ENCODE data around the gene HS1BP3. TPM values are rescaled to one million over a fixed set of nuclear protein-coding genes. Genes with fewer than 3 reads are reported as not detected.

Gene HS1BP3
- total RNA-seq, 1 experiment from 2014 or later: 34.2 TPM

DNA sequence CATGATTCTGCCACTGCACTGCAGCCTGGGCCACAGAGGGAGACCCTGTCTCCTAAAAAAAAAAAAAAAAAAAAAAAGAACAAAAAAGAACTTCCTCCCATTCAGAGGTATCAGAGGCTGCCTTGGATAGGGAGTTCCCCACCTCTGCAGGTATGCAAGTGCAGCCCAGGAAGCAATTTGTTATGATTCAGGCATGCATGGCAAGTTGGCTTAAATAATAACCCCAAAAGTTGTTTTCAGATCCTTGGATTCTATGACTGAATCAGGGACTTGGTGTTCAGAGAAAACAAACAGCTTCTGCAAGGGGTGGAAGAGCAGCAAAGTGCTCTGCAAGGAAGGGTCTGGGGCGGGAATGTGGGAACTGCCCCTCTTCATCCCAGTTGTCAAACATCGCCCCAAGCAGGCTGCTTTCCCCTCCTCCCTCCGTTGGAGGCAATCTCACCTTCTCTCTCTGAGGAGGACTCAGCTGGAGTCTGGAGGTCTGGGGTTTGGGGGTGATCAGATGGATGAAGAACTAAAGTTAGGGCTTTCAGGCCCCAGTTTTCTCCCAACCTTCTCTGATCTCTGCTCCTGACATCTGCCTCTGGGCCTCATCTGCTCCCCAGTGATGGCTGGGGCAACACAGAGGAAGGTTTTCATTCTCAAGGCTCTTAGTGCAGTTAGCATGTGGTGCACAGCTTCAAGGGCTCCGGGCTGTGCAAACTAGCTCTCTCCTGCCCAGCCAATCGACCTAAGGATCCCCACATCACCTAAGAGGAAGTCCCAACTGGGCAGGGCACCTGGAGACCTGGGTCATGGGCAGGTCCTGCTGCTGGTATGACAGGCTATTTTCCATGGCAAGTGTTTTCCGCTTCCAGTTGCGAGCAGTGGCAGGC lies 12.5 kb upstream of the HS1BP3 start:
- no peak for DNase-seq (ENCODE audit: low read depth)

DNA sequence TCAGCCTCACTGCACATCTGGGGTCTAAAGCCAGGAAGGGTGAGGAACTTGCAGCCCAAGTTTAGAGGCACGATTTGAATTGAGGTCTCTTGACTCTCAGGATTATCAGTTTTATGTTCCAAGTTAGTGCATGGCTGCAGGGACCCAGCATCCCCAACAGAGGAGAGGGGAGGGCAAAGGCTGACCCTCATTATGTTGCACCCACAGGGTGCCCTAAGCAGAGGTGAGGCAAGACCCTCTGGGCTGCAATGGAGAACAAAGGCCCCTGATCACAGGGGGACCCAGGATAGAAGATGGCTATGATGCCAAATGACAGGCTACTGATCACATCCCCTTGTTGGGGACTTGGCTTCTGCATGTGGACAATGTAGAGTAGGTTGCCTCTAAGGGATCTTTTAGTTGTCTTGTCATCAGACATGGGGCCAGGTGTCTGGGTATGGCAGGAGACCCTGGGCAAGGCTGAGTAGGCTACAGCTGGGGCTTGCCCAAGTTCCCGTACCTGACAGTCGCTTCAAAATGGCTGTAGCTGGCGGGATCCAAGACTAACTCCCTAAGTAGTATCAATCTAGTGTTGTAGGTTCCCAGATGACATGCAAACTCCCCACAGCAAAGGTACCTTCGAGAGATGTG lies 11.5 kb upstream of the HS1BP3 start:
- DNase-seq (ENCODE audit: low read depth): no peak

DNA sequence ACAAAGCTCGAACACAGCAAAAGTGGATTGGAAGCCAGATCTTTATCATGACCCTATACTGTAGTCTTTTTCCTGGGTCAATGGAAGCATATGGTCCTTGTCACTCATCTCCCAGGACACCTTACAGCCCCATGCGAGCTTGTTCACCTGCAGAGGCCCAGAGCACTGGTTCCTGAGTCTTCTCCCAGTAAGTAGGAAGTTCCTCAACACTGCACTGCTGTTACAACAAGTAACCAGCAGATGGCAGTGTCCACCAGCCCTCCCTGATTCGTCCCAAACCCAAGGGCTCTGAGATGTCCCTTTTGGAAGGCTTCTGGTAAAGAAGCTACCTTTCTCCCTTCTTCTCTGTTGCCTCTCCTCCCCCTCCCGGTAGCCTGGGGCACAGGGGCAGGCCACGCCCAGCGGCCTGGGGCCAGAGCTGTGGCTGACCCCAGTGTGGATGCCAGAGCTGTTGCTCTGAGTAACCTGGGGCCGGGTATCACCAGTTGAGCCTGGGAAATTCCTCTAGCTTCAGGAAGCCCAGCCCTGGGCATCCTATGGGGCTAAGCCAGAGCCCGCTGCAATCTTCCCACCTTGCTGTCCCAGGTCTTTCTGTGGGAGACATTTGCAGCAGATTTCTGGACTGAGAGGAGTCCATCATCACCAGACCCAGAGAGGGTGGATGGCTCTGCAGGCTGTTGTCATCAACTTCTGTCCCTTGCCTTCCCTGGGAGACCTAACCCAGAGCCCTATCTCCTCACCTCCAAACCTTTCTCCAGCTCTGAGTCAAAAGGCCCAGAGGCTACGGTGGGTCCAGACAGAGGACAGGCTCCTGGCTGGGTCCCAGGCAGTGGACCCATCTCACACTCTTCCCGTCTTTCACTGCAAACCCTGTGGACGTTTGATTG lies 10.8 kb upstream of the HS1BP3 start:
- DNase-seq (ENCODE audit: low read depth): peak; percentile 66

DNA sequence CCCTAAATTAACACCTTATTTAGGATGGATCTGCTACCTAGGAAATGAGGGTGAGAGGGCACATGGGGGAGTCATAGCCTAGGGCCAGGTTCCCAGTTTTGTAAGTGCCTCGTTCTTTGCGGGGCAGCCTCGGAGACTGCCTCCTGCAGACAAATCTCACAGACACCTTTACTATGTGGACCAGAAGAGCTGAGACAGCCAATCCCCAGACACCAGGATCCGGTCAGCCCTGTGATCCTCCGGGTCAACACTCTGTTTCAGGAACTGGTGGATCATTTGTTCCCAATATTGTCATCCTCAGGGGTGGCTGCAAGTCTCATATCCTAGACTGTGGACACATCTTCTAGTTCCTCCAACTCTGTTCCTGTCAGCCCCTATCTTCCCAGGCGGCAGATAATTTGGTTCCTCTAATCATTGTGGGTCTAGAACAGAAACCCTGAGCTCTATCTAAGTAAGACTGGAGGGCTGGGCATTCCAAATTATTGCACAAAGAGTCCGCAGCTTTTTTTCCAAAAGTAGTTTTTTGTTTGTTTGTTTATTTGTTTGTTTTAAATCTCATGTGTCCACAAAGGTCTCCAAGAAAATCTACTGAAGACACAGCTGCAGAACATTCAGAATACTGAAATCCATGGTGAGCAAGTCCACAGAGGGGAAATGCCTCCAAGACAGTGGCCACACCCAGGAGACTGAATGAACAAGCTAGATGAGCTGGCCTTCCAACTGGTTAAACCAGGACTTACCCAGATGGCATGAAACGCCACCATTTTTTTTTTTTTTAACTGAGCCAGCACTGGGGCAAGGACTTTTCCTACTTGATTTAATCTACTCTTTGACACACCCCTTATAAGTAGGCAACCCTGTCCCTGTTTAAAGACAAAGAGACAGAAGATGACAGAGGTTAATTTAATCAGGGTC lies 9.9 kb upstream of the HS1BP3 start:
- DNase-seq (ENCODE audit: low read depth): peak; percentile 58

DNA sequence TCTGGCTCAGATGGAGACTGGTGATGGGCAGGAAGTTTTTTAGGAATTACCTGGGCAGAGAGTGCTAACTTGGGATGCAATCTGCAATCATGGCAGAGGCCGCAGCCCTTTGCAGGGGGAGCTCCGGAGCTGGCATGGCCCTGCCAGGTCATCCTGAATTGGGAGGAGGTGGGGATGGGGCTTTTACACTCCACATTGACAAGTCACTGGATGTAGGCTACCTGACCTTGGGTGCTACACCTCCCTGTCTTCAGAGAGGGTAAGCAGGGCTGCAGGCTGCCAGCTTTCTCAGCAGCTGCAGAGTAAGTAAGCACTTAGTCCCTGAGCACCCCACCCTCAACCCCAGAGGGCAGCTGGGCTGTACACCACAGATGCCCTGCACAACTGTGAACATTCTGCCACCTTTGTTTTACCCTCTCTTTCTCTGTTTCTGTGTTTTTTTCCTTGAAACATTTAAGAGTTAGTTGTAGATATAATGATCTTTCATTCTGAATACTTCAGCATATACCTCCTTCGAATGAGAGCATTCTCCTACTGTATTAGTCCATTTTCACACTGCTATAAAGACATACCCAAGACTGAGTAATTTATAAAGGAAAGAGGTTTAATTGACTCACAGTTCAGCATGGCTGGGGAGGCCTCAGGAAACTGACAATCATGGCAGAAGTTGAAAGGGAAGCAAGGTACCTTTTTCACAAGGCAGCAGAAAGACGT lies 6.8 kb upstream of the HS1BP3 start:
- DNase-seq (ENCODE audit: low read depth): no peak

DNA sequence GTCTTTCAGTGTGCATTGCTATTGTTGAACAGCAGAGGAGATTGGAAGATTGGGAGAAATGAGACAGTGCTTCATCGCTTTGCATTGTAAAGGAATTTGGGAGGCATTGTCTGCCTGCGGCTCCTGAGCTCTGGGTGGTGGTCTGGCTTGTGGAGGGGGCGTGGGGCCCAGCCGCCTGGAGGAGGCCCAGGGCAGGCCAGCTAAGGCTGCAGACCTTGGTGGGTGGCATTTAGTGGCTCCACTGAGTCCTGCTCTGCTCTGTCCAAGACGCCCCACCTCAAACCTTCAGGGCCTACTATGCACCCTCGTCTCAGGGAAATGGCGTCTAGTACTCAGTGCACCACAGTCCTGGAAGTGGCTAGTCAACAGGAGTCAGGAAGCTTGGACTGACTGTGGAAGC lies 5.7 kb upstream of the HS1BP3 start:
- DNase-seq (ENCODE audit: low read depth): no peak

DNA sequence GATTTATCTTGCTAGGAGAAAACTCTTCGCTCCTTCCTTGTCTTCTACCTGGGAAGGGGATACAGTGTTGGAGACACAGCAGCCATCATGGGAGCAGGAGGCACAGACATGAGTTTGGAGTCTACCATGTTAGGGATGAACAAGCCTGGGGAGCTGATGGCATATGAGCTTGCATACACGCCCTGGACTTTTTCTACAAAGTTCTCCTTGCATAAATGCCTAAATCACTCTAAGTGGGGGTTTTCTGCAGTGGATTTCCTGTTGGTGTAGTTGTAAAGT lies 3.6 kb upstream of the HS1BP3 start:
- DNase-seq (ENCODE audit: low read depth): no peak

DNA sequence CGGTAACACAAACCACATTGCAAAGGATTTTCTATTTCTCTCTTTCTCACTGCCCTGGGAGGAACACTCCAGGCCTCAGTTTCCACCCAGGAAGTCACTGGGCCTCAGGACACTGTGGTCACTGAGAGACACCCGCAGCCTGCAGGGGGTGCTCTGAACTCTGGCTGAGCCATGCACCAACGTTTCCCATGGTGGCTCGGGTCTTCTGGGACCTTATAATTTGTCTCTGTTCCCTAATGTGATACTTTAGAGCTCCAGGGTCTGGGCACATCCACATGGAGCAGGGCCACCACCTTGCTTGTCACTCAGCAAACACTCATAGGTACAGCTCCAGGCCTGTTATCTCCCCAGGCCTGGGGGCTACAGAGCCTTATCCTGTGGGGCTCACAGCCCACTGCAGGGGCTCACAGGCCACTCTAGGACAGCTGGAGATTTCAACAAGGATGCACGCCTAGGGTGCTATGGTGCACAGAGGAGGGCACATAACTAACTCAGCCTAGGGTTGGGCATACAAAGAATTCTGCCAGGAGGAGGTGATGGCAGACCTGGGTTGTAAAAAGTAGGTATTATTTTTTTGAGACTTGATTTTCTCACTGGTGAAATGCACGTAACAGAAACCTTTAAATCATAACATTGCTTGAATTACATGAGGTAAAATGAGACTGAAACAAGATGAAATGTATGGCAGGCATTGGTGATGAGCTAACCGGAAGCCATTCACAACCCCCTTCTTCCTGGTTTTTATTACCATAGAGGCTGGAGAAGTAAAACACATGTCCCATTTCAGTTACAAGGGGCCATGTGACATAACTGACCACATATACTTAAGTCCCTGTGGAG lies 3.0 kb upstream of the HS1BP3 start:
- DNase-seq (ENCODE audit: low read depth): no peak

DNA sequence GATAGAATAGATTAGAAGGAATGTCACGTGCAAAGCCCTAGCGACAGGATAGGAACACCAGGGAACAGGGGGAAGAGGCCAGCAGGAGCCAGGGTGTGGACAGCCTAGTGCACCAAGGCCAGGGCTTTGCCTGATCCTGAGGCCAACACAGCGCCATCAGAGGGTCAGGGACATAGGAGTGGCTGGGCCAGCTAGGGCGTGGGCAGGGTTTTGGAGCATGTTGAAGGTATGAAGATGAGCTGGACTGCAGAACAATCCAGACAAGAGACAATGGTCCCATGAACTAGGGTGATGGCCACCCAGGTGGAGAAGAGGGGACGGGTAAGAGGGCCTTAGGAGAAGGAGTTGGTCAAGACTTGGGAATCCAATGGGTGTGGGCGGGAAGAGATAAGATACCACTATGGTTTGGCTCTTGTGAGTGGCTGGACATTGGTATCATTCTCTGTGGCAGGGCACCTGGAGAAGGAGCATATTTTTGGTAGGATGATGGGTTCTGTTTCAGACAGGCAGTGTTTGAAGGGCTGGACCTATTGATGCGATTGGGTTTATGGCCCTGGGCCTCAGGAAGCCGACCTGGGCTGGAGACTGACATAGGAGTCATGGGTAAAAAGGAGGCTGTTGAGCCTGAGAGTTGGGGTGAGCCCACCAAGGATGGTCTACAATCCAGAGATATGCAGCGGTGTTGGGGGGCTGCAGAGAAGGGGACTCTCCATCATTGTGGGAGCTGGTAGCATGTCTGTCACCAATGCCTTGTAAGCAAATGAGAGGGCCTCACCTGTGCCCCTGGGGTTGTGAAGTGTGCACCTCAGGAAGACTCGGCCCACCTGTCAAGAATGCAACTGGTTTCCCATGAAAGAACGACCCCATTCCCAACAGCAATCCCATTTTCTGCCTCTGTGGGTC lies 2.0 kb upstream of the HS1BP3 start:
- DNase-seq (ENCODE audit: low read depth): no peak

DNA sequence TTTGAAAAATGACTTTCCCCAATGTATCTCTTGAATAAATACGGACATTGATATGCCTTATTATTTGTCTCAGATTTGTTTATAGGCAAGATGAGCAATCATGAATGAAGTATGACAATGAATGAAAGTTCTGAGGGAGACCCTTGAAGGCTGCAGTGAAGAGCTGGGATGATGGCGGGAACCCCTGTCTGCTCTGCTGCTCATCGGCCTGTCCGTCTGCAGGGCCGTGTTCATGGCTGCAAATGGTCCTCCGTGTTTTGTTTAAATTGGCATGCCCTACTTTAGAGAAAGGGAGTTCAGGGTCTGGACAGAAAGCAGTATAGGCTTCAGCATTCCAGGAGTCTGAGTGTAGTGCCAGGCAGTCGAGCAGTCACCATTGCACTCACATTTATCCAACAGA lies 1.2 kb upstream of the HS1BP3 start:
- DNase-seq (ENCODE audit: low read depth): no peak

DNA sequence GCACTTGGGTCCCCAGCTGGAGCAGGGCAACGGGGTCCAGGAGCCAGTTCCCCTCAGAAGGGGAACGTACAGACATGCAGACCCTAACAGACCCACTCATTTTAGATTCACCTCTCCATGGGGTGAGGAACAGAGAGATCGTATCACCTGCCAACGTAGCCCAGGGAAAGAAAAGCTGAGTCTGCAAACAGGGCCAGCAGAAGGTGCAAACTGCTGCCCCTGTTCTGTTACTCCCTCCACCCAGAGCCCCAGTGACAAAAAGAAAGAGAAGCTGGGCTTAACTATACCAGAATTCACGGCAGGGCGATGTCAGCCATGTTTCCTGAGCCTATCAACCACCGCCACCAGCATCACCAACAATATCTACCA lies 817 bp upstream of the HS1BP3 start:
- no peak for DNase-seq (ENCODE audit: low read depth)

DNA sequence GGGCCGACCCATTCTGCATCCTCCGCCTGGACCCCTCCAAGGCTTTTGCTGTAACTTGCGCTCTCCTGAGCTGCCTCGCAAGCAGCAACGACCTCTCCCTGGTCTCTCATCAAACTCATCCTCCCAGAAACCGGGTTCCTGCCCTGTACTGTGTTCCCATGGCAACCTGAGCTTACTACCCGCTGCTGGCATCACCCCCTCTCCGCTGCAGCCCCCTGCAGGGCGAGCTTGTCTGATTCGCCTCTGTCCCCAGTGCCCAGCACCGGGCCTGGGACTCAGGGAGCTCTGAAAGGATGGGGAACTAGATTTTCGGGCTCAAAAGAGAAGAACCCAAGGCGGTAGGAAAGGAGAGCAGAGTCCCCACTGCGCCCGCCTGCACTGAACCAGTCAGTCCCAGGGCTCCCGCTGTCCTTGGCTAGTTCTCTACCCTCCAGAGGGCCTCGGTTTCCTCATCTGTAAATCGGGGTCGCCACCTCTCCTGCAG lies 463 bp downstream of the HS1BP3 start:
- DNase-seq (ENCODE audit: low read depth): peak; percentile 36

DNA sequence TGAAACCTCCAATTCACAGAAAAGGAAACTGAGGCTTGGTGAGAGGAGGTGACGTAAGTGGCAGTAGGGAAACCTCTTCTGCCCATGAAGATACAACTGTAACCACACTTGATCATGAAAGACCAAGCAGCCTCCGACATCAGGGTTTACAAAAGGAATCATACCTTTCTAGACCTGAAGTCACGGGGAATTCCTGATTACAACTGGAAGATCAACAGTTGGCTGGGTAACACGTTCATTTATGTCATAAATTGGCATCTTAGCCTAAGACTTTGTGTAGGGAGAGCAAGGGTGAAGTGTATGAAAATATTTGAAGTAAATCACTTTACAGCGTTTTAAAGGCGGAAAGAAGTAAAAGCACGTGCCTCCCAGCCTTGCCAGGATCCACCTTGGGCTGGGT lies 922 bp downstream of the HS1BP3 start:
- DNase-seq (ENCODE audit: low read depth): no peak

DNA sequence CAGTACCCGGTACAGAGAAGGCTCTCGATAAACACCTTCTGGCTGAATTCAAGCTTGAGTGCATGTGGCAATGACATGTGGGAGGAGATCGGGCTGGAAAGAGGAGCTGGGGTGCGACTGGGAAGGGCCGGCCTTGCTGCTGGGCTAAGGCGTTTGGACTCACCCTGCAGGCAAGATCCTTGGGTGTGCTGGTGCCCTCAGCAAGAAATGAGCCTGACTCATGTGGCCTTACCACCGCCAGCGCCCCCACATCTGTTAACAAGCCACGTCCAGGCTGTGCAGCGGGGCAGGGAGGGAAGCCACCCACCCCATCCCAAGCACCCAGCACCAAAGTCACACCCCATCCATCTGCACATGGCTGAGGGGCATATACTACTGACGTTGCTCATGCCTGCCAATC lies 1.3 kb downstream of the HS1BP3 start:
- no peak for DNase-seq (ENCODE audit: low read depth)

DNA sequence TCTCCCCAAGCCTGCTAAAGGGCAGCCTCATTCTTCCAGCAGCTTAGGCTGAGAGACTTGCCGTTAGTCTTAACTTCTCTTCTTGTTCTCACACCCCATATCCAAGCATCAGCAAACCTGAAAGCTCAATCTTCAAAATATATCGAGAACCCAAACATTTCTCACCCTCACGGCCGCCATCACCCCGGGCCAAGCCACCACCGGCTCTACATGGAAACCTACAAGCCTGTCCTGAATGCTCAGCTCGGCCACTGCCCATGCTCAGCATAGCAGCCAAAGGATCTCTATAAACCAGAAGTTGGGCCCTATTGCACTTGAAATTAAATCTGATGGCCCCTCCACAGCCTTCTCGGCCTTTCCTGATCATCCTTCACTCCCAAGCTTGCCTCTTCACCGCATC lies 2.1 kb downstream of the HS1BP3 start:
- DNase-seq (ENCODE audit: low read depth): no peak

DNA sequence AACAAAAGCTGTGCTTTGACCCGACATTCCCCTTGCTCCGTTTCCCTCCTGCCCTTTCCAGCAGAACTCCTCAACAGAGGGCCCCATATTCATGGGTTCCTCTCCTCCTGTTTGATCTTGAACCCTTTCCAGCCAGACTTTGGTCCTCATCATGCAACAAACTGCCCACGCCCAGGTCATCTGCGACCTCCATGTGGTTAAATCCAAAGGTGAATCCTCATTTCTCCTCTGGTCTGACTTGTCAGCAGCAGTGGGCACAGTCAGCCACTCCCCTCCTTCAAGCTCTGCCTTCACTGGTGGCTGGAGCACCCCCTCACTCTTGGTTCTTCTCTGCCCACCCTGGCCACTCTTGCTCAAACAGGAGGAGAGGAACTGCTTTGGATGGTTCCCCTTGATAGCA lies 2.7 kb downstream of the HS1BP3 start:
- no peak for DNase-seq (ENCODE audit: low read depth)

DNA sequence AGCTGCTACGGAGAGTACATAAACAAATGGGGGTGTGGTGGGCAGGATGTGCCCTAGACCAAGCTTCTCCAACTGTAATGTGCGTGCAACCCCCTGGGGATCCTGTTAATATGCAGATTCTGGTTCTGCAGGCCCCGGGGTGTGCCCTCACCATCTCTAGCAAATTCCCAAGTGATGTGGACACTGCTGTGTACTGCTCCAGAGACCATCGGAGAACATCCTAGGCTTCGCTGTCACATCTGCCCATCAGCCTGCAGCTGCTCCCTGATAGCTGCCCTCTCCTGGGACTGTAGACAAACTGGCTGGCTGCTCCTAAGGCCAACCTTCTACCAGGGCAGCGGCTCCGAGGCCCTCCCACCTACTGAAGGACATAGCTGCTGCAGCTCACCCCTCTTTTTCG lies 3.2 kb downstream of the HS1BP3 start:
- peak; percentile 45 for DNase-seq (ENCODE audit: low read depth)

DNA sequence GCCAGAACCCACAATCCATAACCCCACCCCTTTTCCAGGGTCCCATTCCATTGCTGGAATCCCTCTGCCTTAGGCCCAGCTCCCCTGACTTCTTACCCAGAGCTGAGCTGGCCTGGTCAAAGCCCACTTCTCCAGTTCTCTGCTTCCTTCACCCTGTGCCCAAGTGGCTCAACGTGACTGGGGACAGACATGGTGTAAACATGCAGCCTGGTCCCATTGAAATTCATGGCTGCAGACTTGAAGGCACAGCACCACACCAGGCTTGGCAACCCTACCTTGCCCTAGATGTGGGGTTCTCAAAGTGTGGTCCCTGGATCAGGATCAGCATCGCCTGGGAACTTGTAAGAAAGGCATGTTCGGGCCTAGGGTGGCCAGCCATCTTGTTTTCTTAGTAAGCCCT lies 3.7 kb downstream of the HS1BP3 start:
- no peak for DNase-seq (ENCODE audit: low read depth)

DNA sequence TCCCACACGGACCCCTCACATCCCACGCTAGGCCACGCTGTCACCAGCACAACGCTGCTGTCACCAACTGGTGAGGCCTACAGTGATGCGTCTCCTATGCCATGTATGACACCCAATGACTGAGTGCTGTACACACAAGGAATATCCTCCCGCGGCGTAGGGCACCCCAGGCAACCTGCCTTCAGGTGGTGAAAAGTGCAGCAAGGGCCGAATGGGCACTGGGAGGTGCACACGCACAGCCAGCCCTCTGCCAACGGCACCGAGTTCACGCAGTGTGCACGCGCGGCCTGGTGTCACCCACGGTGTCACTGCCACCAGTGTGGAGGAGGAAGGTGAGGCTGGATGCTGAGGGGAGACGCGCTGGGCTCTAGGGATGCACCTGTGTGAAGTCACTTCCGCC lies 4.5 kb downstream of the HS1BP3 start:
- no peak for DNase-seq (ENCODE audit: low read depth)

All from LHCN-M2 (cell line).